OCI-LY1 (cell line): ENCODE measurements around the gene HOXC13.

Experiments
- EZH2 ChIP-seq: fragments of 200-600 bp; sonication (generic), shearing (Covaris generic); IDR thresholded peaks from 2 replicates; pipeline ENCODE4 v1.8.0; 2017; ENCODE audit warnings: borderline replicate concordance, mixed run types, mild to moderate bottlenecking, antibody characterized with exemption, low read length, moderate library complexity, mixed read lengths
- TF ChIP-seq, protein P1 (sequence below): fragments of 200-600 bp; sonication (generic), shearing (Covaris generic); IDR thresholded peaks from 2 replicates; pipeline ENCODE4 v1.5.1; 2017; ENCODE audit warnings: mild to moderate bottlenecking, antibody characterized with exemption, low read length, moderate library complexity, mixed read lengths

- TF ChIP-seq, protein P1, sequence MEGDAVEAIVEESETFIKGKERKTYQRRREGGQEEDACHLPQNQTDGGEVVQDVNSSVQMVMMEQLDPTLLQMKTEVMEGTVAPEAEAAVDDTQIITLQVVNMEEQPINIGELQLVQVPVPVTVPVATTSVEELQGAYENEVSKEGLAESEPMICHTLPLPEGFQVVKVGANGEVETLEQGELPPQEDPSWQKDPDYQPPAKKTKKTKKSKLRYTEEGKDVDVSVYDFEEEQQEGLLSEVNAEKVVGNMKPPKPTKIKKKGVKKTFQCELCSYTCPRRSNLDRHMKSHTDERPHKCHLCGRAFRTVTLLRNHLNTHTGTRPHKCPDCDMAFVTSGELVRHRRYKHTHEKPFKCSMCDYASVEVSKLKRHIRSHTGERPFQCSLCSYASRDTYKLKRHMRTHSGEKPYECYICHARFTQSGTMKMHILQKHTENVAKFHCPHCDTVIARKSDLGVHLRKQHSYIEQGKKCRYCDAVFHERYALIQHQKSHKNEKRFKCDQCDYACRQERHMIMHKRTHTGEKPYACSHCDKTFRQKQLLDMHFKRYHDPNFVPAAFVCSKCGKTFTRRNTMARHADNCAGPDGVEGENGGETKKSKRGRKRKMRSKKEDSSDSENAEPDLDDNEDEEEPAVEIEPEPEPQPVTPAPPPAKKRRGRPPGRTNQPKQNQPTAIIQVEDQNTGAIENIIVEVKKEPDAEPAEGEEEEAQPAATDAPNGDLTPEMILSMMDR, result no peak
- no peak for TF ChIP-seq EZH2
These were observed 50.1 kb downstream of the HOXC13 start for GRCh38 chr12:53988541-53989226.
